Measurements from ENCODE around the gene RASGRP1. TPM values are rescaled to one million over a fixed set of nuclear protein-coding genes. Genes with fewer than 3 reads are reported as not detected.

RASGRP1 gene
- total RNA-seq, 1 experiment from 2014 or later: 1.6 TPM

DNA sequence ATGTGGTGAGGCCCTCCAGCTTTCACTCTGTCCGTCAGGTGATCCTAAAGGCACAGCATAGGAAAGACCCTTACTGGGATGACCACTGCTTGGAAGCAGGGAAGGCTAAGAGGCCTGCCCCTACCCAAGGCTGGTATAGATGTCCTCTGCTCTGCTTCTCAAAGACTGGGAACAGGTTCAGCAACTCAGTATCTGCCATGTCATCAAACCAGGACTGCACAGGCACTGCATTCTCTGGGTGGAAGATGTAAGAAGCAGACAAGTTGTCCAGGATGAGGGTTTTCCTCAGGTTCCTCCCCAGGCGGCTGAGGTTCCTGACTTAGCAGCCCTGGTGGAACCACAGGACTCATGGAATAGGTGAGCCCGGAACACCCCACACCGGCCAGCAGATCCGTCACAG is 106.0 kb downstream of the RASGRP1 start:
- no peaks in the 10 kb centered on the region for H3K27me3 ChIP-seq (ENCODE audit: insufficient read depth, low read length)
- H3K79me2 ChIP-seq (ENCODE audit: insufficient read depth, low read length): peaks cover 93% of the 10 kb centered on the region
- H2AFZ ChIP-seq (ENCODE audit: low read depth, low read length, poor library complexity, severe bottlenecking): no peak overlapping the region
- H3K9me3 ChIP-seq (ENCODE audit: control insufficient read depth in 1 of 2, insufficient read depth in 1 of 2, low read depth in 1 of 2, low read length in 2 of 2): no peaks in the 10 kb centered on the region
- H3K36me3 ChIP-seq (ENCODE audit: control insufficient read depth in 1 of 2, insufficient read depth in 2 of 2, low read length in 2 of 2): no peaks in the 10 kb centered on the region
- DNase-seq (ENCODE audit: low read depth, low spot score): no peak
- CTCF ChIA-PET: no interaction called here
- H3K4me3 ChIP-seq (replicated peaks in 1 of 2; ENCODE audit: low read depth in 1 of 2, low read length in 2 of 2): no peak overlapping the region
- H3K9me2 ChIP-seq (ENCODE audit: insufficient read depth): no peaks in the 10 kb centered on the region
- peaks cover 6 to 8% of the 10 kb centered on the region in 2 experiments; a peak in 3 of 4 replicates for H3K4me1 ChIP-seq (ENCODE audit: control insufficient read depth in 1 of 2, insufficient read depth in 2 of 2, low read length in 2 of 2)
- RAD21 ChIA-PET (ENCODE audit: low non-redundant PET in 1 of 2, low total read pairs in 2 of 2, uncharacterized antibody in 2 of 2, unreplicated experiment in 2 of 2): no interaction called here
- POLR2A ChIA-PET: no interaction called here
- H4K20me1 ChIP-seq (ENCODE audit: insufficient read depth): peaks cover 12% of the 10 kb centered on the region; the same call in 1 of the 2 replicates
- TF ChIP-seq CBX3 (IDR thresholded peaks at IDR 0.05; ENCODE audit: low read depth) (no peak), EZH2phosphoT487 (IDR thresholded peaks at IDR 0.05; ENCODE audit: borderline replicate concordance) (no peak)
- TF ChIP-seq, protein P1, sequence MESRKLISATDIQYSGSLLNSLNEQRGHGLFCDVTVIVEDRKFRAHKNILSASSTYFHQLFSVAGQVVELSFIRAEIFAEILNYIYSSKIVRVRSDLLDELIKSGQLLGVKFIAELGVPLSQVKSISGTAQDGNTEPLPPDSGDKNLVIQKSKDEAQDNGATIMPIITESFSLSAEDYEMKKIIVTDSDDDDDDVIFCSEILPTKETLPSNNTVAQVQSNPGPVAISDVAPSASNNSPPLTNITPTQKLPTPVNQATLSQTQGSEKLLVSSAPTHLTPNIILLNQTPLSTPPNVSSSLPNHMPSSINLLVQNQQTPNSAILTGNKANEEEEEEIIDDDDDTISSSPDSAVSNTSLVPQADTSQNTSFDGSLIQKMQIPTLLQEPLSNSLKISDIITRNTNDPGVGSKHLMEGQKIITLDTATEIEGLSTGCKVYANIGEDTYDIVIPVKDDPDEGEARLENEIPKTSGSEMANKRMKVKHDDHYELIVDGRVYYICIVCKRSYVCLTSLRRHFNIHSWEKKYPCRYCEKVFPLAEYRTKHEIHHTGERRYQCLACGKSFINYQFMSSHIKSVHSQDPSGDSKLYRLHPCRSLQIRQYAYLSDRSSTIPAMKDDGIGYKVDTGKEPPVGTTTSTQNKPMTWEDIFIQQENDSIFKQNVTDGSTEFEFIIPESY (IDR thresholded peaks at IDR 0.05; ENCODE audit: extremely low read depth, insufficient replicate concordance, low read length): no peak
- ATAC-seq: no peak
- intact Hi-C loops (cut with micrococcal nuclease): no loop called here
- no peak overlapping the region for H3K9ac ChIP-seq (ENCODE audit: low read length)
- no peak overlapping the region for H3K27ac ChIP-seq (ENCODE audit: low read depth, low read length)
- no peak overlapping the region for H3K4me2 ChIP-seq (ENCODE audit: low read length)
- no TSS peak for BruUV-seq (replicated peaks)

GRCh38 chr15:38455092-38455491 is 109.5 kb downstream of the RASGRP1 start:
- peak overlapping the region; percentile 79 to 80 for H3K4me3 ChIP-seq (replicated peaks in 1 of 2; ENCODE audit: low read depth in 1 of 2, low read length in 2 of 2)
- H3K79me2 ChIP-seq (ENCODE audit: insufficient read depth, low read length): peaks cover 60% of the 10 kb centered on the region
- ChIA-PET CTCF (interaction anchor here (1.5 to 2.5 kb wide), 3 partner anchors 15 to 459 kb away, joined by 3 to 20 read pairs (median 6); no protein-coding TSS in a partner anchor), RAD21 (ENCODE audit: low non-redundant PET in 1 of 2, low total read pairs in 2 of 2, uncharacterized antibody in 2 of 2, unreplicated experiment in 2 of 2) (interaction anchor here in 1 of 2 experiments (1.1 kb wide), 1 partner anchor 14 kb away, joined by 4 read pairs; no protein-coding TSS in a partner anchor), POLR2A (interaction anchor here (1.1 kb wide), 1 partner anchor 109 kb away, joined by 3 read pairs; no protein-coding TSS in a partner anchor)
- TSS peak; percentile 52 for BruUV-seq (replicated peaks)
- peak overlapping the region; percentile 92 for H3K9ac ChIP-seq (ENCODE audit: low read length)
- peaks cover 9 to 12% of the 10 kb centered on the region in 2 experiments; a peak in 3 of 4 replicates for H3K4me1 ChIP-seq (ENCODE audit: control insufficient read depth in 1 of 2, insufficient read depth in 2 of 2, low read length in 2 of 2)
- H4K20me1 ChIP-seq (ENCODE audit: insufficient read depth): peaks cover 3% of the 10 kb centered on the region; the same call in 1 of the 2 replicates
- ATAC-seq (no peak), DNase-seq (ENCODE audit: low read depth, low spot score) (no peak)
- H3K36me3 ChIP-seq (ENCODE audit: control insufficient read depth in 1 of 2, insufficient read depth in 2 of 2, low read length in 2 of 2): no peaks in the 10 kb centered on the region
- no peak for TF ChIP-seq TCF7L2 (IDR thresholded peaks at IDR 0.05; ENCODE audit: borderline replicate concordance, extremely low read depth, insufficient read depth, insufficient read length)
- TF ChIP-seq ELF1 (IDR thresholded peaks at IDR 0.05; ENCODE audit: borderline replicate concordance, low read depth): no peak
- no peak for TF ChIP-seq POLR2AphosphoS5 (IDR thresholded peaks at IDR 0.05; ENCODE audit: low read depth, low read length)
- no peak for TF ChIP-seq CEBPB (IDR thresholded peaks at IDR 0.05; ENCODE audit: low read depth)
- TF ChIP-seq CBX3 (IDR thresholded peaks at IDR 0.05; ENCODE audit: low read depth): no peak
- TF ChIP-seq JUND (IDR thresholded peaks at IDR 0.05): no peak
- no peak for TF ChIP-seq RAD21 (IDR thresholded peaks at IDR 0.05; ENCODE audit: low read depth)
- no peak for TF ChIP-seq ZNF274 (IDR thresholded peaks at IDR 0.05; ENCODE audit: low read depth, low read length)
- TF ChIP-seq REST (IDR thresholded peaks at IDR 0.05; ENCODE audit: low read depth): no peak
- no peak for TF ChIP-seq POLR2A (IDR thresholded peaks at IDR 0.05; ENCODE audit: borderline replicate concordance, extremely low read depth, insufficient read depth, insufficient read length)
- TF ChIP-seq YY1 (IDR thresholded peaks at IDR 0.05; ENCODE audit: extremely low read depth, insufficient replicate concordance, low read depth, low read length): no peak
- TF ChIP-seq, protein P2, sequence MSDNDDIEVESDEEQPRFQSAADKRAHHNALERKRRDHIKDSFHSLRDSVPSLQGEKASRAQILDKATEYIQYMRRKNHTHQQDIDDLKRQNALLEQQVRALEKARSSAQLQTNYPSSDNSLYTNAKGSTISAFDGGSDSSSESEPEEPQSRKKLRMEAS (IDR thresholded peaks at IDR 0.05): no peak
- H3K27me3 ChIP-seq (ENCODE audit: insufficient read depth, low read length): no peaks in the 10 kb centered on the region
- no peaks in the 10 kb centered on the region for H3K9me3 ChIP-seq (ENCODE audit: control insufficient read depth in 1 of 2, insufficient read depth in 1 of 2, low read depth in 1 of 2, low read length in 2 of 2)
- peak overlapping the region; percentile 71 for H3K4me2 ChIP-seq (ENCODE audit: low read length)
- no peaks in the 10 kb centered on the region for H3K9me2 ChIP-seq (ENCODE audit: insufficient read depth)
- no peak overlapping the region for H3K27ac ChIP-seq (ENCODE audit: low read depth, low read length)
- no peak overlapping the region for H2AFZ ChIP-seq (ENCODE audit: low read depth, low read length, poor library complexity, severe bottlenecking)
- intact Hi-C loops (cut with micrococcal nuclease): no loop called here

Measured in HCT116 (cell line).